Right lobe of liver (tissue), 6 donors: ENCODE measurements around the gene EPHA8. TPM values are rescaled to one million over a fixed set of nuclear protein-coding genes. Genes with fewer than 3 reads are reported as not detected.

Experiments
- ATAC-seq, 4 donors: fragments of 200-7000 bp; cut with Tn5 transposase; one replicate each; pipeline ENCODE4 v1.9.1; 2020; ENCODE audit warnings: mild to moderate bottlenecking in 4 of 4, moderate library complexity in 4 of 4
- DNase-seq, 3 donors: peaks; one replicate each; pipeline ENCODE4 v3.0.0-alpha.2; 2020
- H3K27ac ChIP-seq, 3 donors: fragments of 200-600 bp; one replicate each; pipeline ENCODE4 v1.8.0; 2022
- H3K27me3 ChIP-seq, 2 donors: fragments of 200-600 bp; one replicate each; pipeline ENCODE4 v1.8.0; 2022
- H3K36me3 ChIP-seq, 4 donors: fragments of 200-600 bp; sonication (generic) in 1 of 4; one replicate each; pipeline versions ENCODE4 v1.5.1 to v1.8.0; 2017 to 2022; ENCODE audit warnings: control low read depth in 1 of 4
- H3K4me1 ChIP-seq, 4 donors: fragments of 200-600 bp; sonication (generic) in 1 of 4; one replicate each; pipeline versions ENCODE4 v1.5.1 to v1.8.0; 2017 to 2022; ENCODE audit warnings: control low read depth in 1 of 4
- H3K4me3 ChIP-seq, 3 donors: fragments of 200-600 bp; one replicate each; pipeline ENCODE4 v1.8.0; 2022
- H3K9me3 ChIP-seq, 4 donors: fragments of 200-600 bp; sonication (generic) in 1 of 4; one replicate each; pipeline versions ENCODE4 v1.5.1 to v1.8.0; 2017 to 2022; ENCODE audit warnings: control low read depth in 1 of 4
- POLR2A ChIP-seq: fragments of 450-650 bp; IDR thresholded peaks from one replicate; pipeline ENCODE4 v1.6.1; 2017; ENCODE audit warnings: antibody characterized with exemption, mild to moderate bottlenecking
- WGBS: methylation state at CpG from one replicate; pipeline ENCODE4 v1.1.6; 2018; ENCODE audit warnings: low coverage, low lambda C conversion rate; ENCODE audit not compliant: insufficient coverage; ENCODE audit errors: missing lambda C conversion rate; 5-methylcytosine and 5-hydroxymethylcytosine counted together
- intact Hi-C, 2 donors: fragments of 100-400 bp; cut with DNase I; formaldehyde crosslinking; loops; one replicate each; pipeline versions ENCODE4 v1.11.2 to v1.14.1; 2022
- total RNA-seq, 6 experiments: library from RNA; depleted of rRNA in 2 of 6; stranded (reverse); fragments of >200 nt in 2 of 6; fragmentation: NEBNext Ultra II Directional in 3 of 6; extraction: Animal tissue kit (Norgen Biotek cat#: 25700) in 3 of 6; gene quantifications; one replicate each; pipeline versions ENCODE4 v1.1.0 to v1.2.4, GENCODE V29; 2016 to 2023
- TF ChIP-seq, protein P1 (sequence below), 4 donors: fragments of 200-600 bp in 3 of 4; fragments of 450-650 bp in 1 of 4; IDR thresholded peaks; one replicate each; pipeline versions ENCODE4 v1.5.1 to v1.8.0; 2016 to 2022; ENCODE audit warnings: antibody characterized with exemption in 4 of 4, mild to moderate bottlenecking in 2 of 4
- donor health status: DM: no; HTN: yes; CAD: no.
- donor health status: DM: no; HTN: no; CAD: no.
- donor health status: DM: no; HTN: no; CAD: no.
- donor health status: DM: no; HTN: yes; CAD: no.
- donor health status: DM: no; HTN: yes; CAD: no.

Gene EPHA8
- total RNA-seq, 6 experiments from 2014 or later: not detected

DNA sequence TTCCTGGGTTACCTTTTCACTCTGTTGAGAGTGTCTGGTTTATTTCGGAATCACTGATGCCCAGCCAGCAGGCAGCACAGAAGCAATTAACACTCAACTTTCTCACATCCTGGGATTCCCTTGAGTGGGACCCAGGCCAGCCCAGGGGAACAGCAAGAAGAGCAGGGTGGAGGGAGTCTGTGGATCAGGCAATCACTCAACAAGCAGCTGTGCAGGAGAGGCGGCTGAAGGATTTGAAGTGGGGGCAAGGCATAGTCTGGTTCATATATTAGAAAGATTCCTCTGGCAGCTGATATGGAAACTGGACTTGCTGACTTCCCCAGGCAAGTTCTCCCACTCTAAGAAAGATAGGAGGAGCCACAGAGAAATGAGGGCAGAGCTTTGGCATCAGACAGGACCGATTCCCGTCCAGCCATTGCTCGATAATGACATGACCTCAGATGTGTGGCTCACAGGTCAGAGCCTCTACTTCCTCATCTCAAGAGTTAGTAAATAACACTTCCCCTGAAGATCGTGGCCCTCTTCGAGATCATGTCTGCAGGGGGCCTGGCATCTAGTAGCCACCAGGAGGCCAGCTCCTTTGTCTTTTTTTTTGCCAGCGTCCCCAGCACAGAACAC lies 12.4 kb downstream of the EPHA8 start:
- H3K9me3 ChIP-seq: no peaks in the 10 kb centered on the region
- no peaks in the 10 kb centered on the region for H3K36me3 ChIP-seq
- TF ChIP-seq, protein P1, sequence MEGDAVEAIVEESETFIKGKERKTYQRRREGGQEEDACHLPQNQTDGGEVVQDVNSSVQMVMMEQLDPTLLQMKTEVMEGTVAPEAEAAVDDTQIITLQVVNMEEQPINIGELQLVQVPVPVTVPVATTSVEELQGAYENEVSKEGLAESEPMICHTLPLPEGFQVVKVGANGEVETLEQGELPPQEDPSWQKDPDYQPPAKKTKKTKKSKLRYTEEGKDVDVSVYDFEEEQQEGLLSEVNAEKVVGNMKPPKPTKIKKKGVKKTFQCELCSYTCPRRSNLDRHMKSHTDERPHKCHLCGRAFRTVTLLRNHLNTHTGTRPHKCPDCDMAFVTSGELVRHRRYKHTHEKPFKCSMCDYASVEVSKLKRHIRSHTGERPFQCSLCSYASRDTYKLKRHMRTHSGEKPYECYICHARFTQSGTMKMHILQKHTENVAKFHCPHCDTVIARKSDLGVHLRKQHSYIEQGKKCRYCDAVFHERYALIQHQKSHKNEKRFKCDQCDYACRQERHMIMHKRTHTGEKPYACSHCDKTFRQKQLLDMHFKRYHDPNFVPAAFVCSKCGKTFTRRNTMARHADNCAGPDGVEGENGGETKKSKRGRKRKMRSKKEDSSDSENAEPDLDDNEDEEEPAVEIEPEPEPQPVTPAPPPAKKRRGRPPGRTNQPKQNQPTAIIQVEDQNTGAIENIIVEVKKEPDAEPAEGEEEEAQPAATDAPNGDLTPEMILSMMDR (IDR thresholded peaks at IDR 0.05): no peak
- TF ChIP-seq POLR2A: no peak
- intact Hi-C loops: no loop called here
- H3K4me1 ChIP-seq: no peaks in the 10 kb centered on the region
- ATAC-seq: peak in 2 of 4 donors; percentile 32 to 38
- 23% methylated on average over 4 of the region's 8 CpGs for WGBS
- H3K4me3 ChIP-seq: no peak overlapping the region
- DNase-seq: no peak
- no peaks in the 10 kb centered on the region for H3K27me3 ChIP-seq
- no peak overlapping the region for H3K27ac ChIP-seq

DNA sequence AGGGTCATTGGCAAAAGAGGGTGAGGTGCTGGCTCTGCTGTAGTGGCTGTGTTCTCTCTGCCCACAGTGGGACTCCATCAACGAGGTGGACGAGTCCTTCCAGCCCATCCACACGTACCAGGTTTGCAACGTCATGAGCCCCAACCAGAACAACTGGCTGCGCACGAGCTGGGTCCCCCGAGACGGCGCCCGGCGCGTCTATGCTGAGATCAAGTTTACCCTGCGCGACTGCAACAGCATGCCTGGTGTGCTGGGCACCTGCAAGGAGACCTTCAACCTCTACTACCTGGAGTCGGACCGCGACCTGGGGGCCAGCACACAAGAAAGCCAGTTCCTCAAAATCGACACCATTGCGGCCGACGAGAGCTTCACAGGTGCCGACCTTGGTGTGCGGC lies 12.9 kb downstream of the EPHA8 start:
- H3K4me1 ChIP-seq: no peaks in the 10 kb centered on the region
- intact Hi-C loops: no loop called here
- WGBS: no CpG with 5 or more reads among the region's 23 CpGs
- H3K36me3 ChIP-seq: no peaks in the 10 kb centered on the region
- H3K27ac ChIP-seq: no peak overlapping the region
- no peaks in the 10 kb centered on the region for H3K27me3 ChIP-seq
- no peak for DNase-seq
- H3K9me3 ChIP-seq: no peaks in the 10 kb centered on the region
- no peak for ATAC-seq
- TF ChIP-seq POLR2A: no peak
- TF ChIP-seq, protein P1 (IDR thresholded peaks at IDR 0.05): no peak
- no peak overlapping the region for H3K4me3 ChIP-seq

DNA sequence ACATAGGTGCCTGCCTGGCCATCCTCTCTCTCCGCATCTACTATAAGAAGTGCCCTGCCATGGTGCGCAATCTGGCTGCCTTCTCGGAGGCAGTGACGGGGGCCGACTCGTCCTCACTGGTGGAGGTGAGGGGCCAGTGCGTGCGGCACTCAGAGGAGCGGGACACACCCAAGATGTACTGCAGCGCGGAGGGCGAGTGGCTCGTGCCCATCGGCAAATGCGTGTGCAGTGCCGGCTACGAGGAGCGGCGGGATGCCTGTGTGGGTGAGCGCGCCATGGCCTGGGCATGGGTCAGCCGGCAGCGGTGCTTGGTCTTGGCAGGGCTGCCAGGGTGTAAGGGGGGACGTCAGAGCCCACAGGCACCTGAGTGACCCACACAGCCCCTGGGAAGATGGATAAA lies 13.3 kb downstream of the EPHA8 start:
- Histone ChIP-seq H3K4me3 (no peak overlapping the region), H3K4me1 (no peaks in the 10 kb centered on the region), H3K36me3 (no peaks in the 10 kb centered on the region), H3K27me3 (no peaks in the 10 kb centered on the region), H3K9me3 (no peaks in the 10 kb centered on the region), H3K27ac (no peak overlapping the region)
- peak in 1 of 4 donors; percentile 11 for ATAC-seq
- intact Hi-C loops: no loop called here
- 82% methylated on average over 19 of the region's 24 CpGs for WGBS
- DNase-seq: no peak
- no peak for TF ChIP-seq POLR2A
- TF ChIP-seq, protein P1 (IDR thresholded peaks at IDR 0.05): no peak

DNA sequence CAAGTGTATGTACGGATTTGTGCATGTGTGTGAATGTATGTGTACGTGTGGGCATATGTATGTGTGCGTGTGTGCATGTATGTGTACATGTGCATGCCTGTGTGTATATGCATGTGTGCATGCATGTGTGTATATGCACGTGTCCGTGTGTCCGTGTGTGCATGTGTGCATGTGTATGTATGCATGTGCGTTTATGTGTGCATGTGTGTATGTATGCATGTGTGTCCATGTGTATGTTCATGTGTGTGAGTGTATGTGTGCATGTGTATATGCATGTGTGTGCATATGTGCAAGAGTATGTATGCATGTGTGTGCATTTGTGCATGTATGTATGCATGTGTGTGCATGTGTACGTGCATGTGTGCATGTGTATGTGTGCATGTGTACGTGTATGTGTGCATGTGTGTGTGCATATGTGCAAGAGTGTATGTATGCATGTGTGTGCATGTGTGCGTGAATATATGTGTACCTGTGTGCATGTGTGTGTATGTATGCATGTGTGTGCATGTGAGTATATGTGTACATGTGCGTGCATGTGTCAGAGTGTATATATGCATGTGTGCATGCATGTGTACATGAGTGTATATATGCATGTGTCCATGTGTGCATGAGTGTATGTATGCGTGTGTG lies 15.6 kb downstream of the EPHA8 start:
- 89% methylated on average over 10 of the region's 12 CpGs for WGBS
- DNase-seq (no peak), ATAC-seq (no peak)
- Histone ChIP-seq H3K36me3 (no peaks in the 10 kb centered on the region), H3K9me3 (no peaks in the 10 kb centered on the region), H3K27ac (no peak overlapping the region), H3K4me3 (no peak overlapping the region), H3K27me3 (no peaks in the 10 kb centered on the region), H3K4me1 (no peaks in the 10 kb centered on the region)
- TF ChIP-seq, protein P1 (IDR thresholded peaks at IDR 0.05): no peak
- no peak for TF ChIP-seq POLR2A
- intact Hi-C loops: no loop called here
